Ramos (cell line): ENCODE data around the gene DGKI.

Experiments used
- in situ Hi-C: fragments of 300-500 bp; cut with MboI; formaldehyde crosslinking; loops from one replicate; pipeline ENCODE4 v1.14.3; 2022; ENCODE audit warnings: low sequenced_read_pairs; ENCODE audit not compliant: unreplicated experiment

DGKI gene

GRCh38 chr7:137579913-137580640 lies 266.7 kb downstream of the DGKI start:
- in situ Hi-C loops = no loop called here

DNA sequence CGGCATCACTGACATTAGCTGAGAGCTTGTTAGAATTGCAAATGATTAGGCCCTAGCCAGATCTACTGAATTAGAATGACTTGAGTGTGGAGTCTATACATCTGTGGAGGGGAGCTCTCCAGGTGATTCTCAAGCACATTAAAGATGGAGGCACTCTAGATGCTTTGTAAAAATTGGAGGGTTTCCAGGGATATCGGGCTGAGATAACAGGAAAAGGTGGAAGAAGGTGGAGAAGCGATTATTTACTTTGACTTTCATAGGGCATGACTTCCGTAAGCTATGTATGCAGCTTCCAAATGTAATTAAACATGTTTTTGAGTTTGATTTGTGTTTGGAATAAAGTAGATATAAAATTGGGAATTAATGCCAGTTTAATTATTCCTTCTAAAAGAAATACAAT lies 268.2 kb downstream of the DGKI start:
- in situ Hi-C loops = no loop called here

- in situ Hi-C loops = no loop called here
Measured at GRCh38 chr7:137577184-137577583, 269.6 kb downstream of the DGKI start.

DNA sequence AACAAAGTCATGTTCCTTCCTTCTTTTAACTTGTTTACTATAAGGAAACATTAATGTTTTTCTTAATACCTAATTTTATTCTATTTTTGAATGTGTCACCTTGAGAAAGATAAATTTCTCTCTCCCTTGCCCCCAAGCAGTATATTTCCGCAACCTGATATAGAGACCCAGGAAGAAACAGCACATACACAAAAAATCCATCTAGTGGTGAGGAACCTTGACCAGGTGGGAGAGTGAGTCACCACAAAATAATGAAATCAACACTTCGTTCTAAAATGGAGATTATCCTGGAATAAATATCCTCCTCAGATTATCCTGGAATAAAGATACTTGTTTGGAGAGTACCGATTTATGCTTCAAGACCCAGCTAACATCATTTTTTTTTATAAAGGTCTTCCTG lies 270.3 kb downstream of the DGKI start:
- in situ Hi-C loops = no loop called here

DNA sequence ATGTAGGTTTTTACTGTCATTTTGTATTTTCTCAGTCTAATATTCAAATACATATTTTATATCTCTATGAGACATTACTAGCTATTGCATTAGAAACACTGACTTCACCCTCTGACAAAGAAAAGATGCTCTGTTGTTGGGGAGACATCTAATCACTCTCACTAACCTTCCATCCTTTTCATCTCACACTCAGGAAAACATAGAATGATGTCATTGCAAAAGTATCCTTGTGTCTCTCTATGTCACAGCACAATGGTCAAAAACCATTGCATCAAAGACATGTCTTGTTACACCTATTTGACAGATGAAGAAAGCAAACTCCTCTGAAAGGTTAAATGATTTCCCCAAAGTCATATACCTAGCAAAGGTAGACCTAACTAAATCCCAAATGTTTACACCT lies 272.0 kb downstream of the DGKI start:
- in situ Hi-C loops = no loop called here

GRCh38 chr7:137572056-137572784 lies 274.6 kb downstream of the DGKI start:
- in situ Hi-C loops = no loop called here

- in situ Hi-C loops = no loop called here
Measured at GRCh38 chr7:137564677-137565076, 282.1 kb downstream of the DGKI start.

DNA sequence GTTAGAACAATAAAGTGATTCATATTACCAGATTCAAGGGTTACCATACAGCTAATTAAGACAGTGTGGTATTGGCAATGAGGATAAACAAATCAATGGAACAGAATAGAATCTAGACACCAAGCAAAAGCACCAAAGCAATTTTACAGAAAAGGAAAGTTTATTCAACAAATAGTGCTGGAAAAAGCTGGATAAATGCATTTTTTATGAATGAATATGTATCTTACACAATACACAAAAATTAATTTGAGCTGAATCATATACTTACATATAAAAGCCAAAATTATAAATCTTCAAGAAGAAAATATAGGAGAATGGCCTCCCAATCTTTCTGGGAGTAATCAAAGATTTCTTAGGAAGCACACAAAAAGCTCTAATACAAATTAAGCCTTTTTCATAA lies 282.8 kb downstream of the DGKI start:
- in situ Hi-C loops = no loop called here

- in situ Hi-C loops = no loop called here
Measured at GRCh38 chr7:137547485-137547884, 299.3 kb downstream of the DGKI start.

DNA sequence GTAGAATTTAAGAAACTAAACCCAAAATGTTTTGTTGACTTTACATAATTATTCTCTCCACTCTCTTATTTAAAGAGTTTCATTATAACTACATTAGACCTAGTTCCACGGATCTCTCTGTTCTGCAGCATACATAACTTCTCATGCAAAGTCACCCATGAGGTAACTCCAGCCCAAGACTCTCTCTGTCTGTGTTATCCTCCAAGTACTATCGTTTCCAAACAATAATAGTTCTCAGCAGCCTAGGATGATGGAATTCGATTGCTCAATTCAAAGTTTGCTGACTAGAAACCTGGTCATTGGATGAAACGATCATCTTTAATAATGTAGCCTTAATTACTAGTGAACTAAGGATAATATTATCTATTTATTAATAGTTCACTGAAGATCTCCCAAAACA lies 300.1 kb downstream of the DGKI start:
- in situ Hi-C loops = no loop called here

- in situ Hi-C loops = no loop called here
Measured at GRCh38 chr7:137546009-137546408, 300.8 kb downstream of the DGKI start.

DNA sequence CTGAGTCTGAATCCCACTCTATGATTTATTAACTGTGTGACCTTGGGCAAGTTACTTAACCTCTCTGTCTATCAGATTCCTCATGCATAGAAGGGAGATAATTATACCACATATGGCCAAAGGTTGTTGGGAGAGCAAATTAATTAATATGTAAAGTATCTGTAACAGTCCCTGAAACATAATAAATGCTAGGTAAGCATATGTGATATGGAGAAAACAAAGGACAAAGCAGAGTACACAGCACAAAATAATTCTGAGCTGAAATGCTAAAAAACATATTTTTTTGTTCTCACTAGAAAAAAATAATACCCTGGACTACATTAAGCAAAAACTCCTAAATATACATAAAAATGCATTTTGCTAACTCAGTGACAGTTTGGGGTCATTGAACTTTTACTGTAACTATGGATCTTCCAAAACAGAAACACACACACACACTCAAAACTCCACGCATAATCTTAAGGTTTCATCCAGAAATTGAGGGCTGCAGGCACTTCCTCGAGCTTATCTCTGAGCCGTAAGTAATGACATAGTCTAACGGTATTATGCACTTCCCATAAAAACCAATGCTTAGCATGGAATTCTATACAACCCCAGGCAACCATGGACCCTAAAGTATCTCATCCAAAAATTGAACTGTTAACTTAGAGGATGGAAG lies 301.6 kb downstream of the DGKI start:
- in situ Hi-C loops = no loop called here

- in situ Hi-C loops = no loop called here
Measured at GRCh38 chr7:137544453-137545058, 302.2 kb downstream of the DGKI start.

GRCh38 chr7:137539111-137539715 lies 307.6 kb downstream of the DGKI start:
- in situ Hi-C loops = no loop called here

DNA sequence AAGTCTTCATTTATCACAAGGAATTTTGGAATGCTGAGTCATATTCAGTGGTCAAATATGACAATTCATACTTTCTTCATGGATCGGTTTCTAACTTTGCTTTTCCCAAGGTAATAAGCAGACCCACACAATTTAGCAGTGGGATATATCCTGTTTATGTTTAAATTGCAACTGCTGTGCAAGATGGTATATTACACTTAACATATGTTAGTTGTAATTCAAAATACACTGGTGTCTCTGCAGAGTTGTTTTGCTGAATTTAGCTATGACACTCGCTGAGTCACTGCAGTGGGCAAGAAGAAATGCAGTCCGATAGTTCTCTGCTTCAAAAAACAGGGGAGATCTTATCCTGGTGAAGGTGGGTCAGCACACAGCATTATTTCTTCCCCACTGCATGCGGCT lies 308.4 kb downstream of the DGKI start:
- in situ Hi-C loops = no loop called here

DNA sequence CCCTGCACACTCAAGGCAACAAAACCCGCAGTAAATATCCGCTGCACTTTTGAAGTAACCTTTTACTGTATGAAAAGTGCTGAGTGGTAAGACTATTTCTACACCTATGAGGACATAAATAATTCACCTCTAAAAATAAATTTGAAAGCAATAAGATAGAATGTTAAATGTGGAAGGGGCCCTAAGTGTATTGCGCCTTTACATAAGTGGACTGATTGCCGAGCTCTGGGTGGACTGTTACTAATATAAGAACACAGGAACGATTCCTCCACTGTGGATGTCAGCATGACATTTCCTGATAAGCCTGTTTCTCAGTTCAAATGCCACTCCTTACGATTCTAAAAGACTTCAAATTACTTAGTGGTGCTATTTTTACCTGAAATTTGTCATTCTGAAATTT lies 311.2 kb downstream of the DGKI start:
- in situ Hi-C loops = no loop called here

GRCh38 chr7:137531671-137532070 lies 315.1 kb downstream of the DGKI start:
- in situ Hi-C loops = no loop called here

- in situ Hi-C loops = no loop called here
Measured at GRCh38 chr7:137527634-137528033, 319.1 kb downstream of the DGKI start.

DNA sequence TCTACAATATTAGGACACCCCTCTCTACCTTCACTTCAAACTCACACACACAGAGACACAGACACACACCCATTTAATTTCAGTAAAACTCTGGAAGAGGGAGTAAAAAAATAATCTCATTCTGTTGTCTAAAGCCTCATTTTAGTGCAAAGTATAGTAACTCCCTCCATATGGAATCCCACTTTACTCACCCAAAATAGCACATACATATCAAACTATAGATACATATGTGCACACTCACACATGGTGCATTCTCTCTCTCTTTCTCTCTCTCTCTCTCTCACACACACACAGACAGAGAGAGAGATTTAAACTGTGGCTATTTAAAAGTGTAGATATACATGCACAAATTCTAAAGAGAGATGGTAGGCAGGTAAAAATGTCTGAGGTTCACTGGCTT lies 323.6 kb downstream of the DGKI start:
- in situ Hi-C loops = no loop called here

DNA sequence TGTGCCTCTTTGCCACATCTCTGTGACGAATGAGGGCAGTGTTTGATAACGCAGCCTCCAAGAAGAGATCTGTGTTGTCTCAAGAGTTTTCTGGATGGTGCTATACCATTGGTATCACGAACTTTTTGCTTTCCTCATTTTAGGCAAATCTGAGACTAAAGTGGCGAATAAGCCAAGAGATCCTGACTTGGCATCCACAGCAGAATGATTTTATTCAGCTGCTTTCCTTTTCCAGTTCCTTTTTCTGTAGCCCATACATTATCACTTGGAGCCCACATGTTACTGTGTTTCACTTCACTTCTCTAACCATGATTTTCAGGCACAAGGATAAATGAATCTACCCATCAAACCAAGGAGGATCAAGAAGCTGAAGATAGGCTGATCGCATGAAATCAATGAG lies 325.3 kb downstream of the DGKI start:
- in situ Hi-C loops = no loop called here

DNA sequence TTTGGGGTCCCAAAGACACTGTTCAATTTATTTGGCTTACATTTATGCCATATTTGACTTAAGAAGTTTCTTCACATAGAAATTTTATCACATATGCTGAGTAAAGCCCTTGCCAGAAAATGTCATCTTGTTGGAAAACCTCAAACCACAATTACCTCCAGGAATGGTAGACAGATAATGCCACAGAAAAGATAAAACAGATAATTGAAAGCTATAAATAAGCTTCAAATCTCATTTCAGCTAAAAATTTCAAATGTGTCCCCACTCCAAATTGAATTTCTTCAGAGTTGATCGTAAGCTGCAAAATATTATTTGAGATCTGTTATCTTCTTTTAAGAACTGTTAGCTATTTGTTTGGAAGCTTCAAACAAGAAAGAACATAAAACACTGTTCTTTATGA lies 326.8 kb downstream of the DGKI start:
- in situ Hi-C loops = no loop called here
